Neural cell (in vitro differentiated cells): ENCODE results near the gene UBXN4. TPM values are rescaled to one million over a fixed set of nuclear protein-coding genes. Genes with fewer than 3 reads are reported as not detected.
"Not testable (repeated sequence)": the region's sequence is repeated elsewhere in the genome, so short reads cannot be mapped to it uniquely, and the experiment has no call there.

Experiments used
- H2AFZ ChIP-seq: fragments of 200-600, 300-800 bp; sonication (generic), shearing (Covaris generic); 2 replicates; pipeline ENCODE4 v1.6.0; 2014; ENCODE audit warnings: low read depth, mild to moderate bottlenecking, antibody characterized with exemption, low read length, moderate library complexity
- H3F3A ChIP-seq: fragments of 200-600 bp; shearing (Covaris generic); 2 replicates; pipeline ENCODE4 v1.6.1; 2016; ENCODE audit warnings: mild to moderate bottlenecking, moderate library complexity, mixed read lengths, antibody characterized with exemption, low read length; ENCODE audit not compliant: insufficient read depth, poor library complexity, severe bottlenecking
- H3K27ac ChIP-seq: fragments of 200-600, 300-800 bp; sonication (generic), shearing (Covaris generic); 2 replicates; pipeline ENCODE4 v1.5.1; 2014; ENCODE audit warnings: mild to moderate bottlenecking, low read length, moderate library complexity
- H3K27me3 ChIP-seq: fragments of 300-800, 200-600 bp; sonication (generic), shearing (Covaris generic); 2 replicates; pipeline ENCODE4 v1.6.0; 2014; ENCODE audit warnings: mild to moderate bottlenecking, low read depth, low read length, moderate library complexity; ENCODE audit not compliant: insufficient read depth
- H3K36me3 ChIP-seq: fragments of 300-800, 200-600 bp; sonication (generic), shearing (Covaris generic); 2 replicates; pipeline ENCODE4 v1.5.1; 2014; ENCODE audit warnings: mild to moderate bottlenecking, antibody characterized with exemption, low read length, moderate library complexity; ENCODE audit not compliant: insufficient read depth
- H3K4me2 ChIP-seq: fragments of 300-800, 200-600 bp; sonication (generic), shearing (Covaris generic); 2 replicates; pipeline ENCODE4 v1.6.0; 2014; ENCODE audit warnings: mild to moderate bottlenecking, low read length
- H3K4me3 ChIP-seq: fragments of 300-800, 200-600 bp; sonication (generic), shearing (Covaris generic); 2 replicates; pipeline ENCODE4 v1.5.1; 2014; ENCODE audit warnings: mild to moderate bottlenecking, low read length, moderate library complexity
- H3K79me2 ChIP-seq: fragments of 200-600 bp; shearing (Covaris generic); replicated peaks from 2 replicates; pipeline ENCODE4 v1.6.0; 2014; ENCODE audit warnings: mild to moderate bottlenecking, low read length, moderate library complexity; ENCODE audit not compliant: insufficient read depth
- H3K9ac ChIP-seq: fragments of 300-800, 200-600 bp; sonication (generic), shearing (Covaris generic); 2 replicates; pipeline ENCODE4 v1.6.1; 2016; ENCODE audit warnings: mild to moderate bottlenecking, low read length, mixed read lengths
- H3K9me2 ChIP-seq: fragments of 200-600 bp; shearing (Covaris generic); 2 replicates; pipeline ENCODE4 v1.6.1; 2016; ENCODE audit warnings: mild to moderate bottlenecking, low read length, mixed read lengths; ENCODE audit not compliant: insufficient read depth
- H3K9me3 ChIP-seq: fragments of 200-600, 300-800 bp; sonication (generic), shearing (Covaris generic); 2 replicates; pipeline ENCODE4 v1.6.1; 2016; ENCODE audit warnings: mild to moderate bottlenecking, mixed run types, low read length, moderate library complexity, mixed read lengths
- H4K20me1 ChIP-seq: fragments of 200-600 bp; shearing (Covaris generic); 2 replicates; pipeline ENCODE4 v1.6.1; 2016; ENCODE audit warnings: mild to moderate bottlenecking, mixed run types; ENCODE audit not compliant: insufficient read depth
- EP300 ChIP-seq: fragments of 450-650 bp; conservative IDR thresholded peaks from 2 replicates; pipeline ENCODE4 v1.6.1; 2014; ENCODE audit warnings: antibody characterized with exemption, mild to moderate bottlenecking, moderate library complexity; ENCODE audit not compliant: poor library complexity, severe bottlenecking
- EZH2 ChIP-seq: fragments of 200-600, 300-800 bp; shearing (Covaris generic), sonication (generic); IDR thresholded peaks from 2 replicates; pipeline ENCODE4 v1.6.1; 2014; ENCODE audit warnings: antibody characterized with exemption, low read length, borderline replicate concordance, mild to moderate bottlenecking; ENCODE audit not compliant: insufficient read depth, poor library complexity, severe bottlenecking
- MXI1 ChIP-seq: fragments of 450-650 bp; conservative IDR thresholded peaks from 2 replicates; pipeline ENCODE4 v1.6.1; 2014; ENCODE audit warnings: antibody characterized with exemption, mild to moderate bottlenecking; ENCODE audit not compliant: poor library complexity, severe bottlenecking
- POLR2AphosphoS5 ChIP-seq: IDR thresholded peaks from 2 replicates; pipeline ENCODE4 v1.6.1; 2012
- RAD21 ChIP-seq: fragments of 450-650 bp; conservative IDR thresholded peaks from 2 replicates; pipeline ENCODE4 v1.6.1; 2014; ENCODE audit warnings: antibody characterized with exemption, mild to moderate bottlenecking, moderate library complexity
- SMC3 ChIP-seq: fragments of 450-650 bp; conservative IDR thresholded peaks from 2 replicates; pipeline ENCODE4 v1.6.1; 2014; ENCODE audit warnings: antibody characterized with exemption, mild to moderate bottlenecking, moderate library complexity; ENCODE audit not compliant: poor library complexity
- polyA plus RNA-seq: library from polyadenylated mRNA; depleted of rRNA; stranded (reverse); fragments of >200 nt; gene quantifications from 2 replicates; pipeline ENCODE4 v1.2.3, GENCODE V29; 2014
- TF ChIP-seq, protein P1 (sequence below): IDR thresholded peaks from 2 replicates; pipeline ENCODE4 v1.6.1; 2012; ENCODE audit warnings: borderline replicate concordance
- TF ChIP-seq, protein P2 (sequence below): fragments of 450-650 bp; IDR thresholded peaks from 2 replicates; pipeline ENCODE4 v1.5.1; 2014; ENCODE audit warnings: antibody characterized with exemption, mild to moderate bottlenecking, moderate library complexity; ENCODE audit not compliant: poor library complexity, severe bottlenecking

The UBXN4 gene
- polyA plus RNA-seq, 1 donor from 2014 or later = 158 TPM

- H3K79me2 ChIP-seq, H2AFZ ChIP-seq, H3K36me3 ChIP-seq, H3K9me2 ChIP-seq, H3K27me3 ChIP-seq, H3K9me3 ChIP-seq, H3K4me2 ChIP-seq, H3K4me3 ChIP-seq, H3K9ac ChIP-seq, H4K20me1 ChIP-seq, H3F3A ChIP-seq, H3K27ac ChIP-seq: not testable (repeated sequence)
Observed at GRCh38 chr2:135704075-135704474, 37.6 kb upstream of the UBXN4 start.

GRCh38 chr2:135708159-135708558 is 33.5 kb upstream of the UBXN4 start:
- Histone ChIP-seq H2AFZ (no peak overlapping the region), H3K9ac (no peak overlapping the region), H3K9me2 (no peaks in the 10 kb centered on the region), H3K4me2 (no peak overlapping the region), H3K9me3 (no peaks in the 10 kb centered on the region), H3K36me3 (no peaks in the 10 kb centered on the region), H3K27me3 (no peaks in the 10 kb centered on the region), H3K27ac (no peak overlapping the region), H3F3A (no peaks in the 10 kb centered on the region), H3K4me3 (no peak overlapping the region), H3K79me2 (no peaks in the 10 kb centered on the region), H4K20me1 (no peaks in the 10 kb centered on the region)
- TF ChIP-seq MXI1 (no peak), POLR2AphosphoS5 (no peak), EP300 (no peak)
- TF ChIP-seq, protein P1, sequence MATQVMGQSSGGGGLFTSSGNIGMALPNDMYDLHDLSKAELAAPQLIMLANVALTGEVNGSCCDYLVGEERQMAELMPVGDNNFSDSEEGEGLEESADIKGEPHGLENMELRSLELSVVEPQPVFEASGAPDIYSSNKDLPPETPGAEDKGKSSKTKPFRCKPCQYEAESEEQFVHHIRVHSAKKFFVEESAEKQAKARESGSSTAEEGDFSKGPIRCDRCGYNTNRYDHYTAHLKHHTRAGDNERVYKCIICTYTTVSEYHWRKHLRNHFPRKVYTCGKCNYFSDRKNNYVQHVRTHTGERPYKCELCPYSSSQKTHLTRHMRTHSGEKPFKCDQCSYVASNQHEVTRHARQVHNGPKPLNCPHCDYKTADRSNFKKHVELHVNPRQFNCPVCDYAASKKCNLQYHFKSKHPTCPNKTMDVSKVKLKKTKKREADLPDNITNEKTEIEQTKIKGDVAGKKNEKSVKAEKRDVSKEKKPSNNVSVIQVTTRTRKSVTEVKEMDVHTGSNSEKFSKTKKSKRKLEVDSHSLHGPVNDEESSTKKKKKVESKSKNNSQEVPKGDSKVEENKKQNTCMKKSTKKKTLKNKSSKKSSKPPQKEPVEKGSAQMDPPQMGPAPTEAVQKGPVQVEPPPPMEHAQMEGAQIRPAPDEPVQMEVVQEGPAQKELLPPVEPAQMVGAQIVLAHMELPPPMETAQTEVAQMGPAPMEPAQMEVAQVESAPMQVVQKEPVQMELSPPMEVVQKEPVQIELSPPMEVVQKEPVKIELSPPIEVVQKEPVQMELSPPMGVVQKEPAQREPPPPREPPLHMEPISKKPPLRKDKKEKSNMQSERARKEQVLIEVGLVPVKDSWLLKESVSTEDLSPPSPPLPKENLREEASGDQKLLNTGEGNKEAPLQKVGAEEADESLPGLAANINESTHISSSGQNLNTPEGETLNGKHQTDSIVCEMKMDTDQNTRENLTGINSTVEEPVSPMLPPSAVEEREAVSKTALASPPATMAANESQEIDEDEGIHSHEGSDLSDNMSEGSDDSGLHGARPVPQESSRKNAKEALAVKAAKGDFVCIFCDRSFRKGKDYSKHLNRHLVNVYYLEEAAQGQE = no peak

DNA sequence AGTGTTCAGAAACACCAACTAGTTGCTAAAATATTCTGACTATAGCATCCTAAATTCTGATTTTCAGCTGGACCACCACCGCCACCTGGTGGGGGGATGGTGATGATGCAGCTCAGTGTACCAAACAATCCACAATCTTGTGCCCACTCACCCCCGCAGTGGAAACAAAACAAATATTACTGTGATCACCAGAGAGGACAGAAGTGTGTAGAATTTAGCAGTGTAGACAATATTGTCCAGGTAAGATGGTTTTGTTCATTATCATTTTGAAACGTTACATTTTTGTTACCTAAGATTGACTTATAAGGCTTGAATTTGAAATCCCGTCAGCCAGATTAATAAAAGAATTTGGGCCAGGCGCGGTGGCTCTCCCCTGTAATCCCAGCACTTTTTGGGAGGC is 31.7 kb upstream of the UBXN4 start:
- H3K9me2 ChIP-seq = no peaks in the 10 kb centered on the region
- H3K36me3 ChIP-seq = no peaks in the 10 kb centered on the region
- no peak overlapping the region for H2AFZ ChIP-seq
- no peaks in the 10 kb centered on the region for H3F3A ChIP-seq
- no peak overlapping the region for H3K4me3 ChIP-seq
- H3K9me3 ChIP-seq = no peaks in the 10 kb centered on the region
- H4K20me1 ChIP-seq = no peaks in the 10 kb centered on the region
- TF ChIP-seq, protein P2, sequence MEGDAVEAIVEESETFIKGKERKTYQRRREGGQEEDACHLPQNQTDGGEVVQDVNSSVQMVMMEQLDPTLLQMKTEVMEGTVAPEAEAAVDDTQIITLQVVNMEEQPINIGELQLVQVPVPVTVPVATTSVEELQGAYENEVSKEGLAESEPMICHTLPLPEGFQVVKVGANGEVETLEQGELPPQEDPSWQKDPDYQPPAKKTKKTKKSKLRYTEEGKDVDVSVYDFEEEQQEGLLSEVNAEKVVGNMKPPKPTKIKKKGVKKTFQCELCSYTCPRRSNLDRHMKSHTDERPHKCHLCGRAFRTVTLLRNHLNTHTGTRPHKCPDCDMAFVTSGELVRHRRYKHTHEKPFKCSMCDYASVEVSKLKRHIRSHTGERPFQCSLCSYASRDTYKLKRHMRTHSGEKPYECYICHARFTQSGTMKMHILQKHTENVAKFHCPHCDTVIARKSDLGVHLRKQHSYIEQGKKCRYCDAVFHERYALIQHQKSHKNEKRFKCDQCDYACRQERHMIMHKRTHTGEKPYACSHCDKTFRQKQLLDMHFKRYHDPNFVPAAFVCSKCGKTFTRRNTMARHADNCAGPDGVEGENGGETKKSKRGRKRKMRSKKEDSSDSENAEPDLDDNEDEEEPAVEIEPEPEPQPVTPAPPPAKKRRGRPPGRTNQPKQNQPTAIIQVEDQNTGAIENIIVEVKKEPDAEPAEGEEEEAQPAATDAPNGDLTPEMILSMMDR = peak; percentile 88
- TF ChIP-seq SMC3 (peak; percentile 94), EZH2 (no peak), RAD21 (peak; percentile 92)
- no peak overlapping the region for H3K9ac ChIP-seq
- no peak overlapping the region for H3K27ac ChIP-seq
- no peaks in the 10 kb centered on the region for H3K27me3 ChIP-seq
- no peaks in the 10 kb centered on the region for H3K79me2 ChIP-seq
- H3K4me2 ChIP-seq = no peak overlapping the region

- not testable (repeated sequence) for H3F3A ChIP-seq, H3K4me2 ChIP-seq, H3K27ac ChIP-seq, H3K27me3 ChIP-seq, H2AFZ ChIP-seq, H3K9ac ChIP-seq, H3K36me3 ChIP-seq, H4K20me1 ChIP-seq, H3K9me3 ChIP-seq, H3K4me3 ChIP-seq, H3K79me2 ChIP-seq, H3K9me2 ChIP-seq
Observed at GRCh38 chr2:135715086-135715485, 26.6 kb upstream of the UBXN4 start.
